22Rv1 (cell line): ENCODE measurements around the gene MCM10.

ENCODE experiments used
- H3K27ac ChIP-seq: fragments of 450-650 bp; 2 replicates; pipeline ENCODE4 v1.5.1; 2017
- CTCF ChIP-seq: fragments of 450-650 bp; IDR thresholded peaks from 2 replicates; pipeline ENCODE4 v1.5.1; 2017; ENCODE audit warnings: mild to moderate bottlenecking
- ZFX ChIP-seq: fragments of 450-650 bp; IDR thresholded peaks from 2 replicates; pipeline ENCODE4 v1.6.1; 2017; ENCODE audit warnings: antibody characterized with exemption, borderline replicate concordance

Gene MCM10

GRCh38 chr10:13219685-13220670 is 58.6 kb downstream of the MCM10 start:
- peak; percentile 40 for TF ChIP-seq CTCF
- TF ChIP-seq ZFX: no peak
- H3K27ac ChIP-seq: no peak overlapping the region

- TF ChIP-seq CTCF (no peak), ZFX (no peak)
Observed at GRCh38 chr10:13221572-13221971, 60.2 kb downstream of the MCM10 start.

GRCh38 chr10:13222151-13222550 is 60.8 kb downstream of the MCM10 start:
- no peak for TF ChIP-seq ZFX
- no peak for TF ChIP-seq CTCF
- no peak overlapping the region for H3K27ac ChIP-seq

More at GRCh38 chr10:13221572-13221971, 60.2 kb downstream of the MCM10 start:
- H3K27ac ChIP-seq: no peak overlapping the region

GRCh38 chr10:13222566-13222965 is 61.2 kb downstream of the MCM10 start:
- TF ChIP-seq CTCF (no peak), ZFX (no peak)
- H3K27ac ChIP-seq: no peak overlapping the region

GRCh38 chr10:13223241-13223640 is 61.9 kb downstream of the MCM10 start:
- TF ChIP-seq ZFX (no peak), CTCF (no peak)
- no peak overlapping the region for H3K27ac ChIP-seq

GRCh38 chr10:13224210-13224995 is 63.0 kb downstream of the MCM10 start:
- H3K27ac ChIP-seq: no peak overlapping the region
- TF ChIP-seq ZFX: no peak
- no peak for TF ChIP-seq CTCF
